Glomerular visceral epithelial cell (primary cell): Measurements from ENCODE around the gene ZPBP2.
A peak's percentile ranks its signal among the peaks of the same experiment; 100 is the strongest.

ENCODE experiments used
- DNase-seq: peaks from one replicate; pipeline ENCODE4 v3.0.0-alpha.2; 2016; ENCODE audit errors: extremely low spot score

ZPBP2 gene

DNA sequence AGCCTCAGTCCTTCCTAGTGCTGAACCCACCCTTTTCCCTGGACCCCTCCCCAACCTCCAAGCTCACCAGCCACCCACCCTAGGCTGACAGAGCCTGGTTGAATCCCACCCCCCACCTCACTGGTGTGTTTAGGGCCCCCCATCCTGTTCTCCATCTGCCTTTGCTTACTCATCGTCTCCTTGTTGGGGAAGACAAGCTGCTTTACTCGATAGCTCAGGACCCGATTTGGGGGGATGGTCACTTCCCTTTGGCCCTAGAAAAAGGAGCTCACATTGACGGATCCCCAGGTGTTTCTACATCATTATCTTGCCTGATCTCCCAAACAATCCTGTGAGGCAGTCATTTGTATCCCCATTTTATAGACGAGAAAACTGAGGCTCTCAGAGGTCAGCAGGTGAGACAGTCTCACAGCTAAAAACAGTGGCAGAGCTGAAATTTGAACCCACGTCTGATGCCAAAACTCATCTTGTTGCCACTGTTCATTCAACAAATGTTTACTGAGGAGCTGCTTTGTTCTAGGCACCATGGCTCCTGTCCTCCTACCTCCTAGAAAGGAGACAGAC, 40.9 kb downstream of the ZPBP2 start:
- no peak for DNase-seq

DNA sequence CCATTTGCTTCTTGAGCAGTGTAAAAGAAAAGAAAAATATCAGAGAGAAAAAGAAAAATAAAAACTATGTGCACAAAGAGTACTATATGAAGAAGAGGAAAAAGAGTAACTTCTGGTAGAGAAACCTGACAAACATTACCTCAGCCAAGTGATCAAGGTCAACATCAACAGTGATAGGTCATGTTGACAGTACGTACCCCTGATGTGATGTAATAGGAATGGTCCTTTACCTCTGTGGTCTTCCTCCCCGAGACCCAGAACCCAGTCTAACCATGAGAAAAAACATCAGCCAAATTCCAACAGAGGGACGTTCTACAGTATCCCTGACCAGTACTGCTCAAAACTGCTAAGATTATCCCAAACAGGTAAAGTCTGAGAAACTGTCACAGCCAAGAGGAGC, 46.0 kb downstream of the ZPBP2 start:
- no peak for DNase-seq

DNA sequence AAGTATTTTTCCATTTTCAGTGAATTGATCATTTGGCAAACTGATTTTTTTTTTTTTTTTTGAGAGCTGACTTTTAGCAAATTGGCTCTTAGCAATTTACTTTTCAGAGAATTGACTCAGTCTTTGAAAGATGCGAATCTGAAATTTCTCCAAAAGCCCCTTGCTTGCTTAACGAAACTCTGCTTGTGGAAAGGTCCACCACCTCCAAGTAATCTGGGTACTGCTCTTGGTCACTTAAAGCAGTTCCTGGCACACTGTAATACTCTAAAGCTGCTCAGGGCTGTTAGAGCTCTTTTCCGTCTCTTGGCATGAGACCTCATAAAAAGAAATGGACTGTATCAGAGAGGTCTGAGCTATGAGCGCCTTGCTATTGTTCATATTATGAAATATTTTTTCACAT, 47.6 kb downstream of the ZPBP2 start:
- no peak for DNase-seq

DNA sequence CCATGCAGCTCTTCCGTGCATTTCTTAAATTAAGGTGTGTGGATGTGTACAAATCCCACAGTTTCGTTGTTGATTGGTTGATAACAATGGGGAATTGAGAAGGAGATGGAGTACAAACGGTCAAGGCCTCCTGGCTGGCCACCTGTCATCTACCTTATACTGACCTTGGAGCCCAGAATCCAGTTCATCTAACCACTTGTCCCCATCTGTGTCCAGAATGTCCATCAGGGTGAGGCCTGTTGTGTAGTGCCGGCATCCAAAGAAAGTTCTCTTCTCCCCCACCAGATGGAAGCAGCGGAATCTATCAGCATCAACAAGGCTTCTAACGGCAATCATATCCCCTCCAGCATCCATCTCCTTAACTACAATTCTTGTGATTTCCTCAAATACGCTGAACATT, 48.9 kb downstream of the ZPBP2 start:
- DNase-seq: no peak

DNA sequence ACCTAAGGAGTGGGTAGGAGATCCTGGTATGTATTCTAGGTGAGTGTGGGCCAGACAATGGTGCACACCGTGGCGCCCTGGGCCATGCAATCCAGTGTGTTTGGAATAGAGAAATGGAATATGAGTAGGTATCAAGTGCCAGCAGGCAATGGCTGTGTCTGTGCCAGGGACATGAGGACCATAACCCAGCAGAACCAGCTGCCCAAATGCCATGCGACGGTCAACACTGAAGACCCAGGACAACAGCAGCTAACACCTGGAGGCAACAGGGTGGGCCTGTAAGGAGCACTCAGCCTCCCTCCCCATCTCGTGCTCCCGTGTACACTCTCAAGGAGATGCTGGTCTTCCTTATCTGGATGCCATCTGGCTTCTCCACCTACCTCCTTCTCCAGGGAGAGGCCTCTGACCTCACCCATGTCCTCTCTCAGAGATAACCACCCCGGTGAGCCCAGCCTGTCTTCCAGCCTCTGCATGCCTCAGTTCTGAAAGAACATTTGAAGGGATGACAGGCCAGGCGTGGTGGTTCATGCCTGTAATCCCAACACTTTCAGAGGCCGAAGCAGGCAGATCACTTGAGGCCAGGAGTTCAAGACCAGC, 51.2 kb downstream of the ZPBP2 start:
- DNase-seq: no peak

DNA sequence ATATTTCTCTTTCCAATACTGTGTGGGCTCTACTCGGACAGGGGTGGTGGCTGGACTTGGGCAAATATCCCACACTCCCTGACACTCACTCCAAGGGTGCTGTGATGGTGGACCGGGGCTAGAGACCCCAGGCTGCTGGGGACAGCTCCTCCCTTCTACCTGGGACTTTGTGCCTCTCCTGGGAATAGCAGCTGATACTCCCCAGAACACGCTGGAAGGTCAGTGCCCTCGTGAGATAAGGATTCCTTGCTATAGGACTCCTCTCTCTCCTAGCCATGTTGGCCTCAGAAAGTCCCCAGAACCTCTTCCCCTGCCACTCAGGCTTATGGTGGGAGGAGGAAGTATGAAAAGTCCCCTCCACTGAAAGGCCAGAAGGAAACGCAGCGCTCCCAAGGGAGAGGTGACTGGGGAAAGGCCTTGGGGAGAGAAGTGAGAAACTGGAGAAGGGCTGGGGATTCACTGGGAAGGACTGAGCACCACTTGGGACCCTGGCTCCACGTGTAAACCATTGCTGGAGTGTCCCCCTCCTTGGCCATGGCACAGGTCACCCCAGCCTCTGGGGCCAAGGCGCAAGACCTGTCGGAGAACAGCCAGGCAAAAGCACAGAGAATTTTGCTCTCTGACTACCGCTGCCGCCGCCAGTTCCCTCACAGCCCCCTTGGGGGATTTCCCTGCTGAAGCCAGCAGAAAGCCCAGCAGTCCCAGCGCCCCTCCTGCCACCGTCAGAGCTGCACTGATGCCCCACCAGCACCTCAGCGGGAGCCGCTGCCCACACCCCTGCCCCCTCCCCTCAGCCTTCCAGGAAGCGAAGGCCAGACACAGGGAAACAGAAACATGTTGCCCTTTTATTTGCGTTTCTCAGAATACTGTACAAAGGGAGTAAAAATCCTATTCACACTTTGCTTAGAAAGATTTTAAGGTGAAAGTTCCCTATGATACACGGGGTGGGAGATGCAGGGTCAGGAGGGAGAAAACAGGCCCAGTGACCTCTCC, 52.5 kb downstream of the ZPBP2 start:
- DNase-seq: no peak

DNA sequence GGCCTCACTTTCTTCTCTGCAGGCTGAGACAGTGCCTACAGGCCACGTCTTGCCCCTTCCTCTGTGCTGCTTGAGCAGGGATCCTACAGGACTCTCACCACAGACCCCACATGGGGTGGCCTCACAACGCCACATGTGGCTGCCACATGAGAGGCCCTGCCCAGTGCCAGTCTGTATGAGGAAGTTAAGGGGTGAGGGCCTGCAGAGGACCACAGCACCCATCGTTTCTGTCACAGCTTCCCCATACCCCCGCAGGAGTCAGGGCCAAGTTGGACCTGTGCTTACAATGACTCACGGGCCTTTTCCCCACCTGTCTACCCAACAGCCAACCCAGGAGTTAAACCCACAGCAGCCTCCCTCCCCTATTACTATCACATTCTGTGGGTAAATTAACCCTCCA, 53.3 kb downstream of the ZPBP2 start:
- no peak for DNase-seq

DNA sequence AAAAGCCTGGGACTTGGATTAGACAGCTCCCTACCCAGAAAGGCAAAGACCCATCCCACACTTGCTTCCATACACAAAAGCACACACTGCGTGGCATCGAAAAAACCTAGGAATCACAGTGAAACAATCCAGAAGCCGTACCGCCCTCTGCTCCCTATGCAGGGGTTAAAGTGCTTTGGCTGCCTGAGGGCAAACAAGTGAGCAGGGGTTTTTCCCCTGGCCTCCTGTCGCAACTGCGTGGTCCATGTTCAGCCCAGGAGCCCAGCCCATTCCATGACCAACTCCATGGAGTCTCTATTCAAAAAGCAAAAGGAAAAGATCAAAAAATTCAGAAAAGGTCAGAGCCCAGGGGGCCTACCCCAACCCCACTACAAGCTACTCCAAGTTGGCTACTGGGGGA, 54.0 kb downstream of the ZPBP2 start:
- DNase-seq: no peak

DNA sequence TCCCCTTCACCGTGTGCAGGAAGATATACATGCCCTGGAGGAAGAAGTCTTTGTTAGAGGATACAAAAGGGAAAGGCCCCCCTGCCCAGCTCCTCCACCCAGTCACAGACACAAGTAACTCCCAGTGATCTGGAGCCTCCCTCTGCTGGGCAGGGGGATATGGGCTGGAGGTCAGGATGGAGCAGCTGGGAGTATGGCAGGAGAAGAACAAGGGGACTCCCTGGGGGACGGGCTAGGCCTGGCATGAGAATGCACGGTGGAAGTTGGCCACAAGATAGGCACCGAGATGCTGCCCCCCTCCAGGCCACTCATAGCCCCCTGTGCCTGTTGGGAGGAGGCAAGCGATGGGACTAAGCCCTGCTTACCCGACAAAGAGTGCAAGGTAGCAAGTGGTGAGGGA, 55.2 kb downstream of the ZPBP2 start:
- no peak for DNase-seq

DNA sequence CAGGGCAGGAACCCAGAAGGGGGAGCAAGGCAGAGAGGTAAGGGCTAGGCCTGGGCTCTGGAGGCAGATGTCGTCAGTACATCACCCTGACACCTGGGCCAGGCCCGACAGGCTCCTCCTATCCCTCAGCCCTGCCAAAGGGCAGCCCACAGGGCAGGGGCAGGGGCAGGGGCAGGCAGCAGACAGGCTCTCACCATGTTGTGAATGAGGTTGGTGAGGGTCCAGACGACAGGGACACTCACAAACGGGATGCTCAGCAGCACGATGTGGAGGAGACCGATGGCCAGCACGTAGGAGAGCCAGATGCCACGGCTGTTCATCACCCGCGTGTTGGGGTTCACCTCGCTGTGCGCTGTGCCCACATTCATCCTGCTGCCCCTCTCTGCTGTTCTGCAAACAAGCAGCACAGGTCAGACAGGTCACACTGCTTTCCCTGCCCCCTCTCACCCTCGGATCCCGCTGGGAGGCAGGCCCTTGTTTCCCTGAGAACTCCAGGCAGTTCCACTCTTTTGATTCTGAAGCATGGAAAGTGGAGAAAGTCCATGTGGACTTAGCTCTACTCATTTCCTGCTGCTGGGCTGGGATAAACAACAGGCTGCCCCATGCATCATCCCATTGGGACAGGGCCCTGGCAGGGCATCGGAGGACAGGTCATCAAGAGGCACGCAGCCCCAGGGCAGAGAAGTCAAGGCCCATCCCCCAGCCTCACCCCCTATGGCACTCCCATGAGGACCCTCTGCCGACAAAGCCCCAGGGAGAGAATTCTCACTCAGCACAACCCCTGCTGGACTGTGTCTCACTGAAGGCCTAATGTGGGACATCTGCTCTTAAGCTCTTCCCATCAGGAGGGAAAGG, 56.1 kb downstream of the ZPBP2 start:
- peak; percentile 8 for DNase-seq

DNA sequence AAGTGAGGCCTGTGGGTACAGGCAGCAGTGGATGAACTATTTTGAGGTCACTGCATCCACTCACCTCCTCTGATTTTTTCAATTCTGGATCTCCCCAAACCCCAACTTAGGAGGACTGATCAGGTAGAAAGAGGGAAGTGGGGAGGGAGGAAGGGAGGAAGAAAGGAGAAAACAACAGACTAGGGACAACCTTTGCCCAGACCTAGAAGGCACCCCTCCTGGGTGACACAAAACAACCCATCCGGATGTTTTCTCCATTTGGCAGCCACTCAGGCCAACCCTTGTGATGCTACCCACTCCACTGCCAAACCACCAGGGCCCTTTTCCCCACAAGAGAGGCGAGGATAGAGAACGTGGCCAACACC, 56.7 kb downstream of the ZPBP2 start:
- no peak for DNase-seq

DNA sequence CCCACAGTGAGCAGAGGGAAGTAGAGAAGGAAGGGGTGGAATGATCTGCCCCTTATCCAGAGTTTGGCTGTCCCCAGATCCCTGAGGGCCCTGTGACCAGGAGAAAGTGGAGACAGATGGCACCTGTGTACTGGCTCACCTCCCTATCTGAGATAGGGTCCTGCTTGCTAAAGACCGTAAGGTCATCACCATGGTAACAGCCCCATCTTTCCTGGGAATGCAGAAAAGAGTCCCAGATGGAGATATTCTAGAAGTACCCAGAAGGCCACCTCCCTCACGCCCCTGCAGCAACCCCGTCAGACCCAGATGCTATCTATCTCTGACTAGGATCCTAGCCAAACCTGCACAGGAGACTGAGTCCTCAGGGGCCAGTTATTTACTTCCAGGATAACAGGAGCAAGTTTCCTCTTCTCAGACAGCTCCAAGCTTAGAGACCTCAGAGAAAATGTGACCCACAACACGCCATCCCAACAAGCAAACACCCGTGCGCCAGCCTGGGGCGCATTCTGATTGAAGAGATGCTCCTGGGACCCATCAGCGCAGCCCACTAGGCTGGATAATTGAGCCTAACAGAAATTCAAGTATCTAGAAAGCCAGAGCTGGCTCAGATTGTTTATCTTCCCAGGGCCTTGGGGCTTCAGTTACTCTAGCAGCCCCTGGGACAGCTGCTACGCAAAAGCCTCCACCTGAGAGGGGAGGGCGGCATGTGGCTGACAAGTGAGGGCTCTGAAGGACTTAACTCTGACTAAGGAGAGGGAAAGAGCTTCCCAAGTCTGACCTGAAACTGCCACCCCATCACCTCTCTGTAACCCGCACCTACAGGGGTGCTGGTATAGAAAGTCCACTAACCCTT, 57.5 kb downstream of the ZPBP2 start:
- no peak for DNase-seq

DNA sequence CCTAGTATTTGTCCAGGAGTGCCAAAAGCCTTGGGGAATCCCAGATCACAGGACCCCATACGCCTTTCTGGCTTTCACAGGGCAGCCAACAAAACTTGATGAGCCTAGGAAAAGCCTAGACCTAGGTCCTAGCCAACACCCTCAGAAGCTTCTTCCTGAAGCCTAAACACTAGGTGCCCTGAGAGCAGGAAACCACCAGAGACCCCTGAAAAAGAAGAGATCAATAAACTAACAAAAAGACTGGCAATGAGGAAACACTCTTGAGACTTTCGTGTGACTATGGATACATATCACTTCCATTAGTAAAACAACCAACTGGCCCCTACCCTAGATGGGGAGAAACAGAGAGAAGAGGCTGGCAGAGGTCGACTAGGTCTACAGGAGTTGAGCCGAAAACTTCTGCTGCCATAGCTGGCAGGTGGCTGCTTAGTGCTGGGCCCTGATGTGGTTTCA, 58.2 kb downstream of the ZPBP2 start:
- no peak for DNase-seq

DNA sequence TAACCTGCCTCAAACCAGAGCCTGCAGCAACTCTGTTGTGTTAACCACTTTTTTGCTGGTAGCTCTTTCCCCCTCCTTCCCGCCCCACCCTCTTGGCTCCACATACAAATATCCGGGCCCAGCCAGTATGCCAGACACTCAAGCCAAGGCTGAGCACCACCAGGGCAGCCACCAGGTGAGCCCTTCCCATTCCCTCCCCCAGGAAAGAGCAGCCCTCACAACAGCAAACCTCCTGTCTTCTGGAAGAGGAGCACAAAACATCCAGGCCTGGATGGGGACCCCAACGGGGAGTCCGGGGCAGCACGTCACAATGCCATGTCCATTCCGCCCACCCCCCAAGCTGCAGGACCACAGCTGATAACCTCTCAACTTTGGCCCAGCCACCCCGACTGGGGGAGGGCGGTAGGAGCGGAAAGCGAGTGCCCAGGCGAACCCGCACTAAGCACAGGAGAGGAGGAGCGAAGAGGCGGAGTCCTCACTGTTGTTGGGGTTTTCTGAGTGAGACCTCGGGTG, 58.6 kb downstream of the ZPBP2 start:
- DNase-seq: peak; percentile 47
